Mesodermal cell (in vitro differentiated cells): ENCODE results near the gene HSD17B11.
"Not testable (repeated sequence)": the region's sequence is repeated elsewhere in the genome, so short reads cannot be mapped to it uniquely, and the experiment has no call there.

Source experiments
- H3K27ac ChIP-seq: 2 replicates; pipeline ENCODE4 v1.7.0; 2013; ENCODE audit warnings: mild to moderate bottlenecking, low read depth, low read length, moderate library complexity; ENCODE audit not compliant: severe bottlenecking
- H3K36me3 ChIP-seq: 2 replicates; pipeline ENCODE4 v1.7.1; 2013; ENCODE audit warnings: mild to moderate bottlenecking, low read length, moderate library complexity; ENCODE audit not compliant: control insufficient read depth, insufficient read depth
- H3K4me1 ChIP-seq: one replicate; pipeline ENCODE4 v1.7.1; 2013; ENCODE audit warnings: mild to moderate bottlenecking, low read length; ENCODE audit not compliant: insufficient read depth, control insufficient read depth, poor library complexity, severe bottlenecking
- H3K4me3 ChIP-seq: 2 replicates; pipeline ENCODE4 v1.7.0; 2013; ENCODE audit warnings: low read length, control low read depth, mild to moderate bottlenecking; ENCODE audit not compliant: insufficient read depth, poor library complexity, severe bottlenecking; ENCODE audit errors: extremely low read depth
- H3K9me3 ChIP-seq: 2 replicates; pipeline ENCODE4 v1.7.1; 2013; ENCODE audit warnings: mild to moderate bottlenecking, low read length, moderate library complexity; ENCODE audit not compliant: control insufficient read depth
- WGBS, 2 experiments: methylation state at CpG; one replicate each; pipeline ENCODE4 v1.1.5; 2013; ENCODE audit warnings: missing lambda C conversion rate in 2 of 2; ENCODE audit not compliant: insufficient coverage in 2 of 2; 5-methylcytosine and 5-hydroxymethylcytosine counted together

HSD17B11 gene

DNA sequence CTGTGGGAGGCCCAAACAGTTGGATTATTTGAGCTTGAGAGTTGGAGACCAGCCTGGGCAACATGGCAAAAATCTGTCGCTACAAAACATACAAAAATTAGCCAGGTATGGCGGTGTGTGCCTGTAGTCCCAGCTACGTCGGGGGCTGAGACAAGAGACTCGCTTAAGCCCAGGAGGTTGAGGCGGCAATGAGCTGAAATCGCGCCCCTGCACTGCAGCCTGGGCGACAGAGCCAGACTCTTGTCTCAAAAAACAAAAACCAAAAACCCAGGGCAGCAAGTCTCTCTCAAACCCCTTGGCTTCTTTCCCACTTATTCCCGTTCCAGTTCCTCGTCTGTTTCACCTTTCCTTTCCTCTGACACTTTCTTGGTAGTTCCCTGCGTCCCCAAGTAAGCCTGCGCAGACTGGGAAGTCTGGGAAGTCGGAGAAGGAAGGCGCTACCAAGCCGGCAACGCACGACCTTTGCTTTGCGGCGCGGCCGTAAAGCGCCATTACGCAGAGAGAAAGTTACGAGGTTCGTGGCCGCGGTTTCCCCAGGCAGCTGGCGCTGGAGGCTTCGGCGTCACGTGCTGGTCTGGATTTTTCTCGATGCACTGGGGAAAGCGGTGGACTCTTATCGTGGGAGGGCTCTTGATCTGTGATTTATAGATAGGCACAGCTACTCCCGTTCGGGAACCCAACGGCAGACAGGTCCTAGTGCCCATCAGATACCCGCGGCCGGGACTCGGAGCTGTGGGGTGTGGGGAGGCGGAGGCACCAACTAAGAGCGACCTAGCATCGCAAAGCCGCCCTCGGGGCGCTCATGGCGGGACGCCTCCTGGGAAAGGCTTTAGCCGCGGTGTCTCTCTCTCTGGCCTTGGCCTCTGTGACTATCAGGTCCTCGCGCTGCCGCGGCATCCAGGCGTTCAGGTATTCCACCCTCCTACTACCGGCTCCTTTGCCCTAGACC is 31.4 kb upstream of the HSD17B11 start, which contains the start of gene NUDT9:
TSS of gene NUDT9 (plus strand) at position 470 of the 949 bp plus-strand sequence. CDS start at position 803, 333 bp downstream.
- WGBS, 2 experiments = 9 to 10% methylated on average over 32 to 52 of the region's 58 CpGs
- Histone ChIP-seq H3K36me3 (no peaks in the 10 kb centered on the region), H3K4me3 (peak within 1 kb of the TSS; percentile 60), H3K4me1 (peaks cover 4% of the 10 kb centered on the region), H3K9me3 (no peaks in the 10 kb centered on the region), H3K27ac (peak within 1 kb of the TSS; percentile 93)

DNA sequence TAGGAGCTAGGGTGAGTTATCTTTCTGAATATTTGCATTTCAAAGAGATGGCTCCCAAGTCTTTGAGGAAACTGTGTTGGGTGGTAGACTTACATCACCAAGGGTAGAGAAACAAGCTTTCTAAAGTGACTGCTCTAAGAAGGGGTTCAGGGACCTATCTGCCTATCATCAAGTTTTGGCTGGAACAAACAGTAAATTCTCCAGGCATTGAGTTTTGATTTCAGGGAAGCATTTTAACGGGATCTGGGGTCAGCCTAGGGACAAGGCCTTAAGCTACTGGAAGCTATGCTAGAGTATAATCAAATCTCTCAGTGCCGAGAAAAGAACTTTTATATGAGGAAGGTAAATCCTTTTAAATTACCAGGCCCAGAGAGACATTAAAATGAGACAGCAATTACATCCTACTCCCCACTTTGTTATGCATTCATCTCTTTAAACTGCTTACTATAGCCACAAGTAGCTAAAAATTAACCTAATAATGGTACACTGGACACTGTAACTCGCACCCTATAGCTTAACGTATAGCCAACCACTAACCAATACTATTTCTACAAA is 29.4 kb upstream of the HSD17B11 start:
- 89 to 94% methylated on average over 2 to 3 of the region's 4 CpGs for WGBS, 2 experiments
- peak overlapping the region; percentile 30 for H3K27ac ChIP-seq
- no peak overlapping the region for H3K4me3 ChIP-seq
- H3K4me1 ChIP-seq = peaks cover 4% of the 10 kb centered on the region
- H3K9me3 ChIP-seq = no peaks in the 10 kb centered on the region
- H3K36me3 ChIP-seq = no peaks in the 10 kb centered on the region

DNA sequence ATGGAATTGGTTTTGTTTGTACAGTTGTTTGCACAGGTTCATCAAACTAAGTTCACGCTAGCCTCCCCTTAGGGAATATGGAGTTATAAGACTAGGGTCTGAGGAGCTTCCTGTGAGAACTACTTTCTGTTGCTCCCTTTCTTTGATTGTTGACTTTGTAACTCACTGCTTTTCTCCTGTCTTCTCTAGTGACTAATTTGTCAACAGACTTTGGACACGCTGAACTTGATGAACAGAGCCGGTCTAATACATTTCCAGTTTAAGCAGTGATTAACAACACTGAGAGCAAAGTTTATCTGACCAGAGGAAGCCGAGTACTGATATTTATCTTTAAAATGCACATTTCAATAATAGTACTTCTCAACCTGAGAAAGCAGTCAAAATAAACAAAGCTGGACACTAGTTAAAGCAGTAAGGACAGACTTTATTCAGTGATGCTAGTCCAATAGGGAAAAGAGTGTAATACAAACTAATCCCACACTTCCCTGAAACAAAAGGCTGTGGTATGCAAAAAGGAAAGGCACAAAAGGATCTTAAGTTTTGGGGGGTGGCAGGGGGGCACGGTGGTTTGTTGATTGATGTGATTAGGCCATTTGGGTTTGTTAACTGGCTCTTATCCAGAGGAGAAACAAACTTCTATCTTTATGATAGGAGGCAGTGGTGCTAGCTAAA is 28.7 kb upstream of the HSD17B11 start:
- H3K27ac ChIP-seq = peak overlapping the region; percentile 30
- WGBS, 2 experiments = 53 to 68% methylated on average over 3 of the region's 5 CpGs
- no peak overlapping the region for H3K4me3 ChIP-seq
- H3K4me1 ChIP-seq = peaks cover 4% of the 10 kb centered on the region
- no peaks in the 10 kb centered on the region for H3K36me3 ChIP-seq
- no peaks in the 10 kb centered on the region for H3K9me3 ChIP-seq

DNA sequence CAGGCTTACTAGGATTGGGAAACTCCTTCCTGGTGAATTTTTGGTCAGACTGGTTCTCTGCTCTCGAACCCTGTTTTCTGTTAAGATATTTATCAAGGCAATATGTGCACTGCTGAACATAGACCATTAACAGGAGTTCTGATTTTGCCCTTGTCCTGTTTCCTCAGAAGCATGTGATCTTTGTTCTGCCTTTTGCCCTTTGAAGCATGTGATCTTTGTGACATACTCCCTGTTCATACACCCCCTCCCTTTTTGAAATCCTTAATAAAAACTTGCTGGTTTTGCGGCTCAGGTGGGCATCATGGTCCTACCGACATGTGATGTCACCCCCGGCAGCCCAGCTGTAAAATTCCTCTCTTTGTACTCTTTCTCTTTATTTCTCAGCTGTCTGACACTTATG is 27.4 kb upstream of the HSD17B11 start:
- H3K4me1 ChIP-seq, H3K27ac ChIP-seq, H3K36me3 ChIP-seq, H3K9me3 ChIP-seq, H3K4me3 ChIP-seq: not testable (repeated sequence)
- WGBS, 2 experiments = 89 to 94% methylated on average over 1 to 4 of the region's 4 CpGs

DNA sequence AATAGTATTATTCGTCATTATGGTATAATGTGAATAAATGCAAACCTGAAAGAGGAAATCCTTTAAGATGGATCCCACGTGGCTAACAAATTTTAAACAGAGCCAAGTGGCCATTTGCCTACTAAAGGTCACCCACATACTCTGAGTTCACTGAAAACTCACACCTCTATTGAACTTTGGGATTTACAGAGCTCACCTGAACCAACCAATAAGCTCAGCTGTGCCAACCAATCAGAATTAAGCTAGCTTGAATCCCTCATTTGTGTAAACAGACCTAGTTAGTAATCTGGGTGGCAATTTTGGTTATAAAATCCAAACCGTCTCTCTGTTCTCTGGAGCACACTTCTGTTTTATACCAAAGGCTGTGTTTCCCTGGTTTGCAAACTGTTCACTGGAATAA is 26.0 kb upstream of the HSD17B11 start:
- H3K9me3 ChIP-seq = peaks cover 2% of the 10 kb centered on the region
- whole genome bisulfite sequencing, 2 experiments = no CpG with 5 or more reads among the region's 3 CpGs
- H3K4me3 ChIP-seq = no peak overlapping the region
- H3K4me1 ChIP-seq = peaks cover 4% of the 10 kb centered on the region
- no peaks in the 10 kb centered on the region for H3K36me3 ChIP-seq
- H3K27ac ChIP-seq = no peak overlapping the region

DNA sequence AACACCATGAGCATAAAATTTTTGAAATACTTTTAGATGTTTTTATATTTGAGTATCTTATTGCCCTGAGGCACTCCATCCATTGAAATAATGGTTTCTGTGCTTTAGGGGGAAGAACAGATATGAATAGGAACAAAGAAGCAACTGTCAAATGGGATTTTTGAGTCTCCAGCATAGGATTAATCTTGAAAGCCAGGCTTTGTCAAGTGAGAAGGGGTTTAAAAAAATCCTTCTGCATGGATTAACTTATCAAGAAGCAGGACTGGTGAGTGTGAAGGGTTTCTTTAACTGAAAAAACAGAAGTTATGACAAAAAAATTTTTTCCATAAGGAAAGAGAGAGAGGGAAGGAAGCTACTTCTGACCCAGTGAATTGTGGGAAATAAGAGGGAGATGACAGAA is 23.8 kb upstream of the HSD17B11 start:
- H3K4me3 ChIP-seq = no peak overlapping the region
- H3K36me3 ChIP-seq = no peaks in the 10 kb centered on the region
- H3K4me1 ChIP-seq = peaks cover 10% of the 10 kb centered on the region
- no peak overlapping the region for H3K27ac ChIP-seq
- peaks cover 3% of the 10 kb centered on the region for H3K9me3 ChIP-seq

DNA sequence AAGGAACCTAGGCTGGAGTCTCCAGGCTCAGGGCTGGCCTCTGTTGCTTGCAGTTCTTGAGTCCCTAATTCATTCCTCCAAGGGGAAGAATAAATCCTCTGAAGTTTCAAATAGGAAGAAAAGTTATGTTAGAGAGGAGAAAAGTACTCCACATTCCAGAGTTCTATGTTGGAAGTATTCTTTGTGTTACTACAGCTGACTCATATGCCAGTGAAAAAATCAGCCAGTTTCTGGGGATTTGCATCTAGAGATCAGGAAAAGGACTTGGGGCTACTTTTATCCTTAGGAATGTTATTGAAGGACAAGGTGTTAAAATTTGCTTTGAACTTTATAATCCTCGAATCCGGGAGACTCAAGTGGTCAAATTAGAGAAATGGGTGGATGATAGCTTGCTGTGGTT is 19.7 kb upstream of the HSD17B11 start:
- Histone ChIP-seq H3K4me1 (peaks cover 18% of the 10 kb centered on the region), H3K27ac (peak overlapping the region; percentile 57), H3K4me3 (no peak overlapping the region), H3K9me3 (peaks cover 7% of the 10 kb centered on the region), H3K36me3 (no peaks in the 10 kb centered on the region)
- WGBS, 2 experiments = 76% methylated on average over 2 of the region's 2 CpGs

DNA sequence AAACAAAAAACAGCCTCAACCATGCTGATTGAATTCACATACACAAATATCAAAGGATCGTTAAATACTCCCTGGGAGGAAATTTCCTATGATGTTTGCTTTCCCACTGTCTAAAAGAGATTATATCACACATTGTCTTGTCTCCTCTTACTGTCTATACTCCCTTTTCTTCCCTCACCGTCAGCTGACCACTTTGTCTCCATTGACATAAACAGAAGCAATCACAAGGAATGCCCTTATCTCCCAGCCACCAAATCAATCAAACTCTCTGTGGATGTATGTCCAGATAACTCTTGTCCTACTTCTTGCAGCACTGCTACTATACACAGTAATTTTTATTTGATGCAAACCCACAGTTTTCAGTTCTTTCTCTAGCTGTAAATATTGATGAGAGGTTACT is 19.2 kb upstream of the HSD17B11 start:
- Histone ChIP-seq H3K4me3 (no peak overlapping the region), H3K27ac (peak overlapping the region; percentile 57), H3K9me3 (peaks cover 12% of the 10 kb centered on the region), H3K4me1 (peaks cover 18% of the 10 kb centered on the region), H3K36me3 (no peaks in the 10 kb centered on the region)
- 85 to 90% methylated on average over 2 of the region's 2 CpGs for WGBS, 2 experiments

DNA sequence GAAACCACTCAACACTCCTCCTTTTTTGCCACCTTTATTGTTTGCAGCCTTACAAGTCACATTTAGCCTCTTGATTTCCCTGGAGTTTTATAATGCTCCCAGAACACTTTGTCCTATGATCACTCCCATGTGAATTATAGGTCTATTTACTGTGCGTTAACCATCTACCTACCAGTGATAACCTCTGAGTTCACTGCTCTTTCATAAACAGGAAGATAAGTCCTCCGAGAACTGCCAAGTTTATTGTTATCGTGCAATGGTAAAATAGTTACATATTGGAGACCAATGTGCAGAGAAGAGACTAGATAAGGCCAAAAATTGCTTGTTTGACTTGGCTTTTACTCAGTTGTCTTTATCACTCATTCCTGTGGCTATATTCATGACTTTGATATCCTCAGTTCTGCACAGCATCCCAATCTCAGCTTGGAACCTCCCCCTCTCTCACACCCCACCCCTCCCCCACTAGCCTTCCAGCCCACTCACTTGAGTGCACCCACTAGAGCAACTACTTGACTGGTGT is 18.5 kb upstream of the HSD17B11 start:
- 94 to 100% methylated on average over 2 of the region's 3 CpGs for WGBS, 2 experiments
- Histone ChIP-seq H3K9me3 (peaks cover 15% of the 10 kb centered on the region), H3K27ac (peak overlapping the region; percentile 41)

DNA sequence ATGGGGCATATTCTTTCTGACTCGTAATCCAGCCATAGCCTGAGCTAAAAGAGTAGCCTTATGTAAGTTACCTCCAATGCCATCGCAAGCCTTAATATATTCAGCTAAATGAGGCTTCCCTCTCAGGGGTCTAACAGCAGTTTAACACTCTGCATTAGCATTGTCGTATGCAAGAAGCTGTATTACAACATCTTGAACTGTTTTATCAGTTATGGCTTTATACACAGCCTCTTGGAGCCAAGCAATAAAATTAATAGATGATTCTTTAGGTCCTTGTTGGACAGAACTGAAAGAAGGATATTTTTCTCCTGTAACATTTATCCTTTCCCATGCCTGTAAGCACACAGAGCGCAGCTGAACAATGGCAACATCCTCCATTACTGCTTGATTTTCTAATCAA is 15.9 kb upstream of the HSD17B11 start:
- Histone ChIP-seq H3K9me3 (peaks cover 25% of the 10 kb centered on the region), H3K4me1 (peaks cover 18% of the 10 kb centered on the region)
- H3K36me3 ChIP-seq, H3K4me3 ChIP-seq, H3K27ac ChIP-seq: not testable (repeated sequence)
- WGBS, 2 experiments = 92 to 100% methylated on average over 2 of the region's 4 CpGs

More for the DNA sequence above, 18.5 kb upstream of the HSD17B11 start:
- H3K4me3 ChIP-seq = no peak overlapping the region
- H3K4me1 ChIP-seq = peaks cover 18% of the 10 kb centered on the region
- H3K36me3 ChIP-seq = no peaks in the 10 kb centered on the region
